T-helper 9 cell (primary cell): ENCODE data around the gene DLG2.

Source experiments
- DNase-seq: peaks from one replicate; pipeline ENCODE4 v3.0.0-alpha.2; 2020

Gene DLG2

DNA sequence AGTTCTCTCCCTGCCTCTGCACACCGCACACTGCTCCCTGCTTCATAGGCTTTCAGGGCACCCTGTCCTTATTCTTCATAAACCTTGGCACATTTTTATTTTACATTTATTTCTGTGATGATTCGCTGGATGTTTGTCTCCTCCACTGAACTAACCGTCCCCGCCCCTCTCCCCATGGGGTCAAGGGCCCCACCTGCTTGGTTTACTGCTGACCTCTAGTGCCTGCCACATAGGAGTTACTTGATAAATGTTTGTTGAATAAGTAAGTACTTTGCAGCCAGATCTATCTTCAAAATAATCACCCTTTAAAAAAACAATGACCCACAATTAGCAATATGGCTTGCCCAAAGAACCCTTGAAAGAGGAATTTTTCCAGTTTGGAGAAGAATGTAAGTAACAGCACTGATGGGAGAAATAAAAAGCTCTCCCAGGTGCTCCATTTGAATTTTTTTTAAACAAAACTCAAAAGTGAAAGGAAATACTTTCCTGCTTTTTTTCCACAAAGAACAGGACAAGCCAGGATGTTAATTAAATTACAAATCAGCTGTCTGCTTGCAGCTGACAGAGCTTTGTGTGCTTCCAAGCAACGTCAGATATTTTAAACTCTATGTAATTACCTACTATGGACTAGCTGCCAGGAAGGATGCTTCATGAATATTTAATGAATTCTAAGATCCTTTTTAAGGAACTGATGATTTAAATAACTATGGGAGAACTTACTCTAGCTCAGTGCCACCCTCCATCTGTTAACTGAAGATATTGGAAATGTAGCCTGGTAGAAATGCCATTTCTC lies 1083.6 kb downstream of the DLG2 start:
- no peak for DNase-seq

DNA sequence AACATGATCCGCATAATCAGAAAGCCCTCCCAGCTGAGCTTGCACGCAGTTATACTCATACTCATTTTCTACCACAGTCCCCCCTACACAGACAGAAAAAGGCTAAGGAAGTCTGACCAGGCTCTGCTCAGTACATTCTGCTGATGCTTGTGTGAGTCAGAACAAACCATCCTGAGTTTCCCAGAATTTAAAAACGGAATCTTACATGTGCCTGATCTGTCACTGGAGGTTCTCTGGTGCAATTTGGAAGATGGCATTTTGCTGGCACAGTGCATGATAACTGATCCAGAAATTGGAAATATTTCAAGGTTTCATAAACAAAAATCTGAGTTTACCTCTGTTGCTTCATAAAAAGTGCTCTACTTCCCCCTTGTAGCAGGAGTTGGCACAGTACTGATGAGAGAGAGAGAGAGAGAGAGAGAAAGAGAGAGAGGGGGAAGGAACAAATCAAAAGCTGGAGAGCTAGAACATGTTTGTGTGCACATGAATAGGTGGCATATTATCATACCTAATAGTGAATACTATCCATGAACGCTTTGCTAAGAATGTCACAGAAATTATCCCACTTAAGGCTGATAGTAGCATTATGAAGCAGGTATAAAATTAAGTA lies 1085.3 kb downstream of the DLG2 start:
- DNase-seq = no peak

DNA sequence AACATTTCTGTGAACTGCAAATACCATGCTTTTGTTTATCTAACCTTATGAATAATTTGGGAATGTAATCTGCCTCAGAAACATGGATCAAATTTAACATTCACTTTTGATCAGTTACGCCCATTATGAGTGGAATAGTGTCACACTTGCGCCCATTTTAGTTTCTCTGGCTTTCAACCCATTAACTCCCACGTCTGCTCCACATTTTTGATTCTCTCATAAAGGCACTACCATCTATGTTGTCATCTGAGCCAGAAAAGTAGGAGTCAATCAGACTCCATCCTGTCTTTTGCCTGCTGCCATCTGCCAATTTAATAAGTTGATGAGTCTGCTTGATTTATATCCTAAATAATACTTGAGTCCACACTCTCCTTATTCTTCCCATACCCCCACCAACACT lies 1090.7 kb downstream of the DLG2 start:
- DNase-seq = no peak

DNA sequence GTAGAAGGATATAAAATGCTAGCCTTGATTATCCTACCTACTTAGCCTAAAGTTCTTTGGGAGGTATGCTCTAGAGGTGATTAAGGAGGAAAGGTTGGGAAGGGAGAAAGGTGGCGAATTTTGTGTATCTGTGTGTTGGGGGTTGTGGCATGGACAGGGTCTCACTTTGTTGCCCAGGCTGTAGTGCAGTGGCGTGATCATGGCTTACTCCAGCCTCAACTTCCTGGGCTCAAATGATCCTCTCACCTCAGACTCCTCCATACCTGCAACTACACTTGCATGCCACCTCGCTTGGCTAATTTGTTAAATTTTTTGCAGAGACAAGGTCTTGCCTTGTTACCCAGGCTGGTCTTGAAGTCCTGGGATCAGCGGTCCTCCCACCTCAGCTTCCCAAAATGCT lies 1094.8 kb downstream of the DLG2 start:
- DNase-seq = no peak

DNA sequence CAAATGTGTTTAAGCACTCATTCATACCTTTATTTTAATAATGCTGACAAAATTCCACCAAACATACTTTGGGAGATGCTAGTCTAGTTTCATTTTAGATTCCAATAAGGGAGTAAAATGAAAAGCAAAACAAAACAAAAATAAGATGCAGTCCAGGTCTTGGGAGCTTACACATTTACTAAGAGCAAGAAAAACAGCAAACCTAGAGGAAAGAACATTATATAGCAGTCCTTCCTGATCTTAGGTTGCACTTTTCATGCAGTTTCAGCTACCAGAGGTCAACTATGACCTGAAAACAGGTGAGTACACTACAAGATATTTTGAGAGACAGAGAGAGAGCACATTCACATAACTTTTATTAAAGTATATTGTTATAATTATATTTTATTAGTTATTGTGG lies 1100.9 kb downstream of the DLG2 start:
- no peak for DNase-seq

DNA sequence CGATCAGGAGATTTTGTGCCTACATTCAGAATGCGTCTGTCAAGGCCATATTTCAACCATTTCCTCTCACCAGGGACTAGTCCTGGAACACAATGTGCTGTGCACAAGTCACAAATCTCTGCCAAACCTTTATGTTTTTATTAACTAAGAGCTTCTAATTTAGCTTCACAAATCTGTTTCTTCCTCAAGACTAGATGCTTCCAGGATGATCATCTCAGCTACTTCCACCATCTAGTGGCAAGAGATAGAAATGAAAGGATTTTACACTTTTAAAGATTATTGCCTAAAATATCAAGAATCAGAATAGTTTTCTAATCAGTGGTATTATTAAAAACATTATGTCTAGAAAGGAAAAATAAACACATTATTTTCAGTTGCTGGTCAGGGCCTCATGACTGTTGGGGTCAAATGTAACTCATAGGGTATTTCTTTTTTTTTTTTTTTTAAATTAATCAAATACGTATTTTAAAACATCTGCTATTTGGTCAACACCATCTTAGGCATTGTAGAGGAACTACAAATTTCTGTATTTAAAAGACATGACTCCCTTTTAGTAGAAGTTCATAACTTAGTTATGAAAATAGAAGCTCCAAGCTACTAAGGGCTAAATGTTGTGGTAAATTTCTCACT lies 1102.6 kb downstream of the DLG2 start:
- no peak for DNase-seq

DNA sequence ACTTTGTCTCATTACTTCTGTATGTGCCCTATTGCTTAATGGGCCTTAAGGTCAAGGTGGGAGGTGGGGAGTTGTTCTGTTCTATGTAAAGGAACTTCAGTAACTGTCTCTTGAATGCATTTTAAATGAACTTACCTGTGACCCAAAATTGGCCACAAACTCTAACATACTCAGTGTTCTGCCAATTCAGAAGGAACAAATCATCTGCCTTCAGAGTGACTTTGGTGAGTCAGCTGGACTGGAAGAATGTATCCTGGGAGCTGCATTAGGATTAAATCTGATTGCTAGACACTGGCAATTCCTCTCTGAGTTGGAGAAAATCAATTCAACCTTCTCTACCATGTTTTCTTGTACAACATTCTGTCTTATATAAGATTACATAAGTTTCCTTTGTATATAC lies 1104.8 kb downstream of the DLG2 start:
- no peak for DNase-seq

DNA sequence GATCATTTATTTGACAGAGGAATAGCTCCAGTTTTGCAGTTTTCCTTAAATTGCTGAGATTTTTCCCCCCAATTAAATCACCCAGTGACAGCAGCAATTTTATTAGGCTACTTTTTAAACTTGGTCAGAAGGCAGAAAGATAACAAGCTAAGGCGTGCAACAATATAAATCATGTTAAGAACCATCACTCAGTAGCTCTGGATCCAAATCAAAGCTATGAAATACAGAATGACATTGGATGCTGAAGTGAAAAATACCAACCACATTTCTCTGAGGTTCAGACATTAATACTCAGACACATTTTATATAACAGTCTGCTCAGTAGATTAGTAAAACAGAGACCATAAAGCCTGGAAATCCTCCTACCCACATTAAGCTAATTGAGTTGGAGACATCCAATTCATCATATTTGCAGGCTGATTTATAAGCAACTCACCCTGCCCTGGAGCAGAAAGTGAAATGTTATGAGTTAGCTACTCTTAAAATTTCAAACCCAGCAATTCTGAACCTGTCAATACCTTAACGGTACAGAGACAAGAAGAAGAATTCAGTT lies 1108.4 kb downstream of the DLG2 start:
- DNase-seq = no peak

DNA sequence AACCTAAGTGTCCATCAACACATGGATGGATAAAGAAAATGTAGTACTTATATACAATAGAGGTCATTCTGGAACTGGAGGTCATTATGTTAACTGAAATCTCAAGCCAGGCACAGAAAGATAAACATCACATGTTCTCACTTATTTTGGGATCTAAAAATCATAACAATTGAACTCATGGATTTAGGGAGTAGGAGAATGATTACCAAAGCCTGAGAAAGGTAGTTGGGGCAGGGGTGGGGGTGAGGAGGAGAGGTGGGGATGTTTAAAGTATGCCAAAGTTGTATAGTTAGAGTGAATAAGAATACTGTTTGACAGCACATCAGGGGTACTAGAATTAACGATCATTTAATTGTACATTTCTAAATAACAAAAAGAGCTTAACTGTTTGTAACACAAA lies 1112.7 kb downstream of the DLG2 start:
- no peak for DNase-seq

DNA sequence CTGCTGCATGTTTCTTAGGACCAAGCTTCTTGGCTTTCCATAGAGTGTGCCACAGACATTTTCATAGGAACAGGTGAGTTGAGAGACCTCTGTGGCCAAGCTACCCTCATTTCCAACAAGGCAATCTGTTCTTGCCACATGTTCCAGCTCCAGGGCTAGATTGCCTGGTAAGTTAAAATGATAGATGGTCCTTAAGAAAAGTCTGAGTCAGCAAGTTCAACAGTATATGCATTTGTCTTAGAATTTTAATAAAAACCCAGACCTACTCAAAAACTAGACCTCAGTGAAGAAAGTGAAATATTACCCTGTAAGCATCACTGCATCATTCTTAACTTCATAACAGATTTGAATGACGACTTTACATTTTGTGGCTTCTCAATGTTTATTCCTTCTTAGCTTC lies 1123.6 kb downstream of the DLG2 start:
- DNase-seq = no peak

DNA sequence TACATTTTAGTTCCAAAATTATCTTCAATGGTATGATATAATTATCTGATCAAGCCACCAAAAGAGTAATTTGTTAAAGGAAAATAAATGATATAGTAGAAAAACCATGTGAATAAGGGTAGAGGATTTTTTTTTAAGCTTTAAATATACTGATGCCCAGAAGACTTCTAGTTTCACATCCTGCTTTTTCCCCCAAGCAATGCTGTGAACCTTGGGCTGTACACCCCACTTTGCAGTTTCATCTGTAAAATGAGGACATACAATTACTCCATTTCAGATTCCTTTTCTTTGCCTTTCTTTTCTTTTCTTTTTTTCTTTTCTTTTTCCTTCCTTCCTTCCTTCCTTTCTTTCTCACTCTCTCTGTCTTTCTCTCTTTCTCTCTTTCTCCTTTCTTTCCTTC lies 1125.4 kb downstream of the DLG2 start:
- no peak for DNase-seq

DNA sequence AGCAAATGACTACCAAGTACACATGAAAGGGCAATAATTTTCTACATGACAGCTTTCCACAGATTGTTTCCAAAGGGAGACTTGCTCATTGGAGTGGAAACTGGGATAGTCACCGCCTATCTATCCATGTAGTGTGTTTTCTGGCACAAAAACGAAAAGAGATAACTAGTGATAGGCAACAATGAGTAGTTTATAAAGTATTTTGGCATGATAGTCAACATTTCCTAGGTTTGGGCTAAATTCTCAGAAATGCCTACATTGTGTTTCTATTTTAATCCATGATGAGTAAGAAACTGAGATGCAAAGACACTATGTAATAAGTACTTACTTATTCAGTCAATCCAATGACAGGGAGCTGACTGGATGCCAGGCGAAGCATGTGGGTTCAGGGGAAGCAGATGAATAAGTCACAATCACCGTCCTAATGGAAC lies 1129.1 kb downstream of the DLG2 start:
- DNase-seq = no peak

DNA sequence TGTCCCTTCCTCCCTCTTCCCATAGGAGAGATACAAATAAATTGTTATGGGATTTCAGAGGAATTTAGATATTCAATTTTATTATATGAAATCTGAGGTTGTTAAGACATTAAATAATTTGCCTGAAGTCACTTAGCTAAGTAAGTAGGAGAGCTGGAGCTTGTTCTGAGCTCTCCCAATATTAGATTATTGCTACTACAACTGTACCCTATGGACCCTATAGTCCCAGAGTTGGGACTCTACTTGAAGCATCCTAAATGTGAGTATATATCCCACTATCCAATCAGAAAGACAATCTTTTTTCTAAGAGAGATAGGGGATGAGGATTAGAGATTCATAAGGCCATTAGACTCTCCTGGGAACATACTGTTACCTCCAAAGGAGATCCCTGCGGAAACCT lies 1130.0 kb downstream of the DLG2 start:
- no peak for DNase-seq

DNA sequence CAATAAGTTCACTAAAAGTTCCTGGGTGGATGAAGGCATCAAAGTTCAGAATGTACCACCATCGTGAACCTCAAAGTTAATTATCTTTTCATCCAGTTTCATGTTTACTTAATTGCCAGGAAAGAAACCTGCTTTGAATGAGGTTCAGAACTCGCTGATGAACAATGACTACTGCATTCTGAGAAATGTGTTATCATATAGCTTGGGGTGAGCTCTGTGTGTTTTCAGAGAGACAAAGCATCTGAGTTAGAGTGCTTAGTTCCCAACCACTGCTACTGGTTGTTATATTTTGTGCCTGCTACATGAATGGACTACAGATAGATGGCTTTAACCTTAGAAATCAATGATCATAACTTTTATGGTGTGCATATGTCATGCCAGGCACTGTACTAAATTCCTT lies 1131.0 kb downstream of the DLG2 start:
- DNase-seq = no peak

DNA sequence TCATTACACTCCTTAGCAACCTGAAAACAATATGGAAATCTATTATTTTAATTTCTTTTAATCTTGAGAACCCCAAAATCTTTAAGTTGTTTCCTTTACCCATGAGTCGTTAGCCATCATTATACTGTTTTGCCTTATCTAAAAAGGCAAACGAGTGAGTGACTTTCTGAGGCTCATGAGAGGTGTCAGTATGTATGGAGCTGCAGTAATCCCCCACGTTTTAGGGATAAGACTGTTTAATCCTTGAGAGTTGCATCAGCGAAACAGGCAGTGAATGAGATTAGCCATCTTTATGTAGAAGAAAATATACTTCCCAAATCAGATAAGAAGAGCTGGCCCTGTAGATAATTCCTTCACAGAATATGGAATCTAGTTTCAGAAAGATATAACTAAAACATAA lies 1147.0 kb downstream of the DLG2 start:
- DNase-seq = no peak

DNA sequence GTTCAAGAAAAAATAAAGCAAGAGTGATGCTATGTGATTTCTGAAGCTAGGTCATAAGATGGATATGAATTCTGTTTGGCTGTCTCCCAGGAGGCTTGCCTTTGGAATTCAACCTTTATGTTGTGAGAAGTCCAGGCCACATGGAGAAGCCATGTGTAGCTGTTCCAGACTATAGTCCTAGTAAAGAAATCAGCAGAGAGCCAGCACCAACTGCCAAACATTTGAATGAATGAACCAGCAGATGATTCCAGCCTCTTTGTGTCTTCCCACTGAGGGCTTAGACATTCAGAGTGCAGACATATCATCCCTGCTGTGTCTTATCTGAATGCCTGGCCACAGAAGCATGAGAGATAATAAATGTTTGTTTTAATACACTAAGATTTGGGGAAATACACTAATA lies 1150.6 kb downstream of the DLG2 start:
- DNase-seq = no peak

DNA sequence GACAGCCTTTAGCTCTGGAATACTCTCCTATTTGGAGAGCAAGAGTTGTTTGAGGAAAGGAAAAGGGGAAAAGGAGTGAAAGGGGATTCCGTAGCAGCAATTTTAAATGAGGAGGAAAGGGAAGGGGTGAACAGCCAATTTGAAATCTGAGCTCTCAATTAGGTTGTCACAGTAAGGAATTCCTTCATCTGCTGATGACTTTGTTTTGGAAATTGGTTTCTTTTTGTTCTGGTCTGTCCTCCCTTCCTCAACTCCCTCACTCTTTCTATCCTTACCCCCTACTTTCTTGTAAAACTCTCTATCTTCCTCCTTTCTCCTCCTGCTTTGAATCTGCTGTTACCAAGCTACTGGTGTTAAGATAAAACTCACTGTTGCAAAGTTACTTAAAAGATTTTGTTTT lies 1155.6 kb downstream of the DLG2 start:
- no peak for DNase-seq

DNA sequence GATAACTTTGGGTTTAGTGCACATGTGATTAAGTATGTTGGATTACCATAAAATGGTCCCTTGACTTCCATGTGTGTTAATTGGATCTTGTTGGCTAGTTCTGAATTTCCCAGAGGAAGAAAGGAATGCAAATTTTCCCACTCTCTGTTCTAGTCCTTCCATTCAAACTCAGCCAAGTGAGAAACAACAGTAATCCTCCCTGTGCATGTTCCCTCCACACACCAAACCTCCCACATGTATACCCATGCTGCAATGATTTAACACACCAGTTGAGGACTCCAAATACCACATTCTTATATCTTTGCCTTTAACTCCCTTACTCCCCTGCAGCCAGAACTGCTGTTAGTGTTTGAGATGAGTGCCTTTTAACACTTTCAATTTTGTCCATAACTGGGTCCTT lies 1158.9 kb downstream of the DLG2 start:
- no peak for DNase-seq

DNA sequence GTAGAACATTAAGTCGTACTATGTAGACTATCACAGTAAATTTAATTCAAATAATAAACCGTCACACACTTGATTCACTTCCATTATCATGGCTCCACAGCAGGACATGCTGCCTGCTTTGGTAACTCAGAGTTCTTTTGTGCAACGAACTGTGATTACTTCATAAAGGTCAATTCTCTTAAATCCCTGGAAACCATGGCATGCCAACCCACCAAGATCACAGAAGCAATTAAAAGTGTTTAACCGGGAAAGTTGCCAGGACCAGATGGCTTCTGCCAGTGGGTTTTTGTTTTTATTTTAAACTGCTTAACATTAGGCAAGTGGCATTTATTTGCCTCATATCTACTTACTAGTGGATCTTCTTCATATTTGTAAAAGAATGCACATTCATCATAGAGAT lies 1162.1 kb downstream of the DLG2 start:
- no peak for DNase-seq

DNA sequence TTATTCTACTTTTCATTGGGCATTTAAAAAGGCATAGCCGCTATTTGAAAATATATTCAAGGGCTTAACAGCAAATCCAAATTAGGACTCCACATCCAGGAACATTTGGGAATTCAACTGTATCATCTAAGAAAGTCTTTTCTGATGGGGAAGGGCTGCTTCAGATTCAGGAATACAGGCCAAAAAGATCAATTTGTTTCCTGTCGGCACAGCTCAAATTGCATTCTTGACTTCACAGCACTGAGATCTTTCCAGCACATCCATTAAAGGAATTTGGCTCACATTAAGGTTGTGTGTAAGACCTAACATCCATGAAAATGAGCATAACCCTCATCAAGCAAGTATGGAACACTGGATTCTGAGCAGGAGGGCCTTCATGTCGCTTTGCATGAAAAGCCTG lies 1171.5 kb downstream of the DLG2 start:
- DNase-seq = no peak

DNA sequence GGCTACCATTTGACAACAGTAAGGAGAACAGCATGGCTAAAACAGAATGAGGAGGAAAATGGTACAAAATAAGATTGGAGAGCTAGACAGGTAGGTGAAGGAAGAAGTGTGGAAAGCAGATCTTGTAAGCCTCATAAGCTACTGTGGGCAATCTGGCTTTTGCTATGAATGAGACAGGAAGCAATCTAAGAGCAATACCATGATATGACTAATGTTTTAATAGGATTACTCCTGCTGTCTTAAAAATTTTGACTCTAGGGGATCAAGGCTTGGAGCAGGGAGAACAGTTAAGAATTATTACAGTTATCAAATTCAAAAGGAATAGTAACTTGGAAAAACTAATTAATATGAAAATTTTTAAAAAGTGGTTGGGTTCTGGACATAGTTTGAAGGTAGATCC lies 1174.9 kb downstream of the DLG2 start:
- no peak for DNase-seq

DNA sequence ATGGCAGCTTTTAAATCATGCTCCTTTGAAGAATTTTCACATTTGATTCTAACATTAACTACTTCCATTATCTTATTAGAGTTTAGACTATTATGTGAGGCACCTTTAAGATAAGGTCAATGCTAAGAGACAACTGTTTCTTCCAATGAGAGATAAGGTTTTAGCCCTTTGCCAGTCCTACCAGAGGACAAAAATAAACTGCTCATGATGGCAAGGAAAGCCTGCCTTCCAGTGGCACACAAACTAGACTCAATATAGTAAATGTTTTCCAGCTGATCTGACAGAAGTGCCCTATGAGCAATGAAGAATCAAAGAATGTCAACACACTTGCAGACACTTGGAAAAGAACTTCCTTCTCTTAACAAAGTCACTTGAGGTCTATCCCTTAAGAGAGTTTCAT lies 1188.6 kb downstream of the DLG2 start:
- no peak for DNase-seq

DNA sequence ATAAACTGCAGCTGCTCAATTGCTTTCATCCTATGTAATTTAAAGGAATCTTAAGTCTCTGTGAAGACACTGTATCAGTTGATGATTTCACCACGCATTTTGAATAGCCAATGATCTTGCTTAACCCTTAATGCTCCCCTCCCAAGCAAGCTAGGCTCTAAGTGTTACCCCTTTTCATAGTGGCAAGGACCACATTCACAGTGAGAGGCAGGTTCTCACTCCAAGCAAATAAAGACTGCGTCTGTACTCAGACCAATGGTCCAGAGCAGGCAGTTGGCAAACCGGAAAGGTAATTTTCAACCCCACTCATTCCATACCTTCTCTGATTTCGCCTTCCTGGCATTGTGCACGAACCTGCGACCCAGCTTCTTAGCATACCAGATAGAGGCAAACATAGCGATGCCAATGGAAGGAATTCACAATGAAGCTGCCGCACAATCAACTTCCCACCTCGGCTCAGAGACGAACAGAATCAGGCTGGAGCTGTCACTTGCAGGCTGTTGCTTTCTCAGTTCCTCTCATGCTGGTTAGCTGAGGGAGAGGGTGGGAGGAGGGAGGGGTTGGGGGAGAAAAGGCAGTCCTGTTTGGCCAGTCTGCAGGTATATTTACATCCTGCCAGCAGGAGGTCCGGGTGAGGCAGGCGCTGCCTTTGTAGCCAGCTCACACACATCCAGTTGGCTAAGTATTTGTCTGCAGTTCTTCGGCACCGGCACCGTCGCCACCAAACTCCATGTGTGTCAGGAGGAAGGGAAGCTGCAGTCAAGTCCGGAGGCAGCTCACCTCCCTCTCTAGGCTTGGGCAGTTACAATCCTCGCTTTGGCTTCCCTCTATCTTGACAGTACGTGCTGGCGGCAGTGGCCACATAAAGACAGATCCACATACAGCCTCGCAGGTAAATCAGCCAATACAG lies 1189.8 kb downstream of the DLG2 start:
- no peak for DNase-seq
